ENCODE data around the gene USP30. TPM values are rescaled to one million over a fixed set of nuclear protein-coding genes. Genes with fewer than 3 reads are reported as not detected.

USP30 gene
- total RNA-seq, 1 experiment from 2014 or later, result 7.8 TPM

DNA sequence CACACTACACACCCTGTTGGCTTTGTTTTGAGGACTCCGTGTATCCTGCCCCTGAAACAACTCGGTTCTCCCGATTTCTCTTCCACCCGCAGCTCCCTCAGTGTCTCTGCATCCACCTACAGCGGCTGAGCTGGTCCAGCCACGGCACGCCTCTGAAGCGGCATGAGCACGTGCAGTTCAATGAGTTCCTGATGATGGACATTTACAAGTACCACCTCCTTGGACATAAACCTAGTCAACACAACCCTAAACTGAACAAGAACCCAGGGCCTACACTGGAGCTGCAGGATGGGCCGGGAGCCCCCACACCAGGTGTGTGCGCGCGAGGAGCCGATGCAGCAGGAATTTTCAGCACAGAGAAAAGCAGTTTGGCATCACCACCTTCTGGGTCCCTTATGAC lies 30.4 kb downstream of the USP30 start:
- no peaks in the 10 kb centered on the region for H3K27me3 ChIP-seq (ENCODE audit: insufficient read depth, low read length)
- TF ChIP-seq, protein P1, sequence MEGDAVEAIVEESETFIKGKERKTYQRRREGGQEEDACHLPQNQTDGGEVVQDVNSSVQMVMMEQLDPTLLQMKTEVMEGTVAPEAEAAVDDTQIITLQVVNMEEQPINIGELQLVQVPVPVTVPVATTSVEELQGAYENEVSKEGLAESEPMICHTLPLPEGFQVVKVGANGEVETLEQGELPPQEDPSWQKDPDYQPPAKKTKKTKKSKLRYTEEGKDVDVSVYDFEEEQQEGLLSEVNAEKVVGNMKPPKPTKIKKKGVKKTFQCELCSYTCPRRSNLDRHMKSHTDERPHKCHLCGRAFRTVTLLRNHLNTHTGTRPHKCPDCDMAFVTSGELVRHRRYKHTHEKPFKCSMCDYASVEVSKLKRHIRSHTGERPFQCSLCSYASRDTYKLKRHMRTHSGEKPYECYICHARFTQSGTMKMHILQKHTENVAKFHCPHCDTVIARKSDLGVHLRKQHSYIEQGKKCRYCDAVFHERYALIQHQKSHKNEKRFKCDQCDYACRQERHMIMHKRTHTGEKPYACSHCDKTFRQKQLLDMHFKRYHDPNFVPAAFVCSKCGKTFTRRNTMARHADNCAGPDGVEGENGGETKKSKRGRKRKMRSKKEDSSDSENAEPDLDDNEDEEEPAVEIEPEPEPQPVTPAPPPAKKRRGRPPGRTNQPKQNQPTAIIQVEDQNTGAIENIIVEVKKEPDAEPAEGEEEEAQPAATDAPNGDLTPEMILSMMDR (conservative IDR thresholded peaks at IDR 0.05), result no peak
- Mint-ChIP-seq H3K36me3 (ENCODE audit: insufficient read depth in 1 of 3, low read depth in 3 of 3) (peaks cover 0 to 17% (median 16%) of the 10 kb centered on the region in 3 experiments; a peak in 6 of 7 replicates), H3K27ac (no peak overlapping the region), H3K9me3 (no peaks in the 10 kb centered on the region), H3K4me3 (no peak overlapping the region), H3K4me1 (no peaks in the 10 kb centered on the region), H3K27me3 (ENCODE audit: low read depth) (no peaks in the 10 kb centered on the region)
- H2BK15ac ChIP-seq (ENCODE audit: low read depth, low read length), result no peak overlapping the region
- H2BK12ac ChIP-seq (ENCODE audit: insufficient read length, low read depth, low read length), result no peak overlapping the region
- no peak overlapping the region for H3K14ac ChIP-seq (ENCODE audit: insufficient read depth, low read length)
- H4K5ac ChIP-seq (ENCODE audit: insufficient read length, low read depth, low read length), result no peak overlapping the region
- H4K91ac ChIP-seq (ENCODE audit: insufficient read length, low read depth, low read length), result no peak overlapping the region
- no peak overlapping the region for H3K56ac ChIP-seq (ENCODE audit: insufficient read length, low read depth, low read length)
- no peak overlapping the region for H3K27ac ChIP-seq (ENCODE audit: insufficient read length, low read depth, low read length)
- H3K4me2 ChIP-seq (ENCODE audit: insufficient read depth, insufficient read length, low read length), result no peak overlapping the region
- H2BK20ac ChIP-seq (ENCODE audit: low read depth, low read length, poor library complexity, severe bottlenecking), result no peak overlapping the region
- no peak overlapping the region for H2AK5ac ChIP-seq (ENCODE audit: insufficient read length, low read length)
- WGBS (ENCODE audit: extremely low coverage, insufficient read length, low lambda C conversion rate), result no CpG with 5 or more reads among the region's 14 CpGs
- no peak overlapping the region for H2BK5ac ChIP-seq (ENCODE audit: insufficient read length, low read length)
- H3K23me2 ChIP-seq (ENCODE audit: insufficient read length, low read depth, low read length, poor library complexity, severe bottlenecking), result no peaks in the 10 kb centered on the region
- H4K8ac ChIP-seq (replicated peaks; ENCODE audit: insufficient read length, low read depth, low read length), result no peak overlapping the region
- no peaks in the 10 kb centered on the region for H3K79me1 ChIP-seq (ENCODE audit: insufficient read depth, low read depth, low read length, poor library complexity, severe bottlenecking)
- no peak overlapping the region for H3K23ac ChIP-seq (ENCODE audit: insufficient read length, low read depth, low read length)
- no peak overlapping the region for H3K18ac ChIP-seq (ENCODE audit: insufficient read length, low read depth, low read length)
- no peaks in the 10 kb centered on the region for H4K20me1 ChIP-seq (ENCODE audit: control insufficient read depth, insufficient read depth, insufficient read length)
- no peak overlapping the region for H3K9ac ChIP-seq (ENCODE audit: extremely low read depth, insufficient read length, low read length)
- no peak overlapping the region for H3T11ph ChIP-seq (ENCODE audit: low read length)
- H3K4me1 ChIP-seq (ENCODE audit: insufficient read depth, low read length), result no peaks in the 10 kb centered on the region
- no peak for DNase-seq
- no peaks in the 10 kb centered on the region for H3K79me2 ChIP-seq (ENCODE audit: insufficient read depth, low read length)
- H2AFZ ChIP-seq (ENCODE audit: low read length), result no peak overlapping the region
- H3K9me3 ChIP-seq (ENCODE audit: control insufficient read depth, low read depth, low read length), result no peaks in the 10 kb centered on the region
- no peak overlapping the region for H2BK120ac ChIP-seq (ENCODE audit: low read depth, low read length, poor library complexity, severe bottlenecking)
- H3K4ac ChIP-seq (ENCODE audit: low read depth, low read length), result no peak overlapping the region
